ENCODE data around the gene SLC30A4.
"Not testable (repeated sequence)": the region's sequence is repeated elsewhere in the genome, so short reads cannot be mapped to it uniquely, and the experiment has no call there.

SLC30A4 gene, protein sequence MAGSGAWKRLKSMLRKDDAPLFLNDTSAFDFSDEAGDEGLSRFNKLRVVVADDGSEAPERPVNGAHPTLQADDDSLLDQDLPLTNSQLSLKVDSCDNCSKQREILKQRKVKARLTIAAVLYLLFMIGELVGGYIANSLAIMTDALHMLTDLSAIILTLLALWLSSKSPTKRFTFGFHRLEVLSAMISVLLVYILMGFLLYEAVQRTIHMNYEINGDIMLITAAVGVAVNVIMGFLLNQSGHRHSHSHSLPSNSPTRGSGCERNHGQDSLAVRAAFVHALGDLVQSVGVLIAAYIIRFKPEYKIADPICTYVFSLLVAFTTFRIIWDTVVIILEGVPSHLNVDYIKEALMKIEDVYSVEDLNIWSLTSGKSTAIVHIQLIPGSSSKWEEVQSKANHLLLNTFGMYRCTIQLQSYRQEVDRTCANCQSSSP

DNA sequence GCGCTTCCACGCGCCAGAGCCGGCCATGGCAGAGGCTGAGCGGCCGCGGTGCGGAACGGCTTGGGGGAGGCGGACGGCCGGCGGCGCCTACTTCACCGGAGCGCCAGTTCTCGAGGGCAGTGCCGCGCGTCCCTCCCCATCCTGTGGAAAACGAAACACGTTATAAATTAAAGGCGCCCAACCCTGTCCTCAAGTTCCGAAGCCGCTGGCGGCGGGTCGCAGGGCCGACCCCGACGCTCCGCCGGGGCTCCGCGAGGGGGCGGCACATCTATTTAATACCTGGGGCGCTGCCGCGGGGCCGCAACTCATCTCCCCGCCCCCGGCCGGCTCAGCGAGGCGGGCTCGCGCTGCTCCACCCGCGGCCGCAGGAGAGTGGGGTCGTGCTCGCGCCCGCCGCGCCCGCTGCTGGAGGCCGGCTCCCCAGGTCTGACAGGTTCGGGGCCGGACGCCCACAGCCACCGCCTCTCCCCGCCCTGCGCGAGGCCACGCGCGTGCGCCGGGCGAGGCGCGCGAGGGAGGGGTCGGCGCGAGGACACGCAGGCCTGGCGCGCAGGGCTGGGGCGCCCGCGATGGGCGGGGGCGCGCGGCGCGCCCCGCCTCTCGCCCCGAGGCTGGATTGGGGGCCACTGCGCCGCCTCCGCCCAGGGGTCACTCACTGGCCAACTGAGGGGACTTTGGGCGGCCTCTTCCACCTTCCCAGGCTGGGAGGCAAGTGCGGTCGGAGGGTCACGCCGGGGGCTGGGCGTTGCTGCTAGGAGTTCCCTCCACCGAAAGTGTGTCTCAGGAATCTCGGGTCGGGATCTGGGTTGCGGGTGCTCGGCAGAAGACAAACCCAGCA lies at the start of gene SLC30A4:
TSS of gene SLC30A4 (minus strand) at position 428 of the 838 bp plus-strand sequence. CDS start at position 27, 401 bp downstream.
- no peak for DNase-seq

- DNase-seq: no peak
Measured at GRCh38 chr15:45555934-45556608, 33.5 kb upstream of the SLC30A4 start.

DNA sequence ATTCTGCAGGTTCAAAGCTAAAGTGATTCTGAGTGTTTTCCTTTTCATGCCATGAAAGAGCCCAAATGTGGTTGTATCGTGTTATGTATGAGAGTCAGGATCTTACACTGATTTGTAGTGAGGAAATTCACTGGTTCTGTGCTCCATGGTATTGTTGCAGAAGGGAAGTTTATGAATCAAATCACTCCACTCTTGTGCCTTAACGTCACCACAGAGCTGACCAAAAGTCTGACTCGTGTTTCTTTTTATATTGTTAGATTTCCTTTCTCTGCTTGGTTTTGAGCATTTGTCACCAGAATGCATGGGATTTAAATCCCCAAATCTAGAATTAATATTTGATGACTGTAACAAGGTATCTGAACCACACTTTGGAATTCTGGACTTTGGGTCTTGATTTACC lies 29.1 kb upstream of the SLC30A4 start:
- no peak for DNase-seq

GRCh38 chr15:45550436-45550835 lies 27.9 kb upstream of the SLC30A4 start:
- no peak for DNase-seq

DNA sequence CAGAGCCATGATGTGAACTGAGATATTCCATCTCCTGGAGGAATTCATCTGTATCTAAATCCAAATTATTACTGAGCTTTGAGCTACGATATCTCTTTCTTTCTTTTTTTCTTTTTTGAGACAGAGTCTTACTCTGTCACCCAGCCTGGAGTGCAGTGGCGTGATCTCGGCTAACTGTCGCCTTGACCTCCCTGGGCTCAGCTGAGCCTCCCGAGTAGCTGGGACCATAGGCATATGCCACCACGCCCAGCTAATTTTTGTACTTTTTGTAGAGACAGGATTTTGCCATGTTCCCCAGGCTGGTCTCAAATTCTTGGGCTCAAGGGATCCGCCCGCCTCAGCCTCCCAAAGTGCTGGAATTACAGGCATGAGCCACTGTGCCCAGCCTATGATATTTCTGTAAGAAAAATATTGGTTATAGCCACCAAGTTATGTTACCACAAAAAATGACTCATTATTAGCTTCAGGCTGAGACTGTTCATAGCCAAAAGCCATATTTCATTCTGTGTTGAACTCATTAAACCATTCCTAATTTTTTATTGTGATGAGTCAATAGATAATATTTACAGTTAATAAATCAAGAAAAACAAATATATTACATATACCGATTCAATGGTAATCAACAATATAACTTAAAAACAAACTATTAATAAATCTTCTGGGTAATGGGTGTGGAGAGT lies 27.1 kb upstream of the SLC30A4 start:
- no peak for DNase-seq

- no peak for DNase-seq
Measured at GRCh38 chr15:45548753-45549520, 26.4 kb upstream of the SLC30A4 start.

- no peak for DNase-seq
Measured at GRCh38 chr15:45546789-45547188, 24.2 kb upstream of the SLC30A4 start.

DNA sequence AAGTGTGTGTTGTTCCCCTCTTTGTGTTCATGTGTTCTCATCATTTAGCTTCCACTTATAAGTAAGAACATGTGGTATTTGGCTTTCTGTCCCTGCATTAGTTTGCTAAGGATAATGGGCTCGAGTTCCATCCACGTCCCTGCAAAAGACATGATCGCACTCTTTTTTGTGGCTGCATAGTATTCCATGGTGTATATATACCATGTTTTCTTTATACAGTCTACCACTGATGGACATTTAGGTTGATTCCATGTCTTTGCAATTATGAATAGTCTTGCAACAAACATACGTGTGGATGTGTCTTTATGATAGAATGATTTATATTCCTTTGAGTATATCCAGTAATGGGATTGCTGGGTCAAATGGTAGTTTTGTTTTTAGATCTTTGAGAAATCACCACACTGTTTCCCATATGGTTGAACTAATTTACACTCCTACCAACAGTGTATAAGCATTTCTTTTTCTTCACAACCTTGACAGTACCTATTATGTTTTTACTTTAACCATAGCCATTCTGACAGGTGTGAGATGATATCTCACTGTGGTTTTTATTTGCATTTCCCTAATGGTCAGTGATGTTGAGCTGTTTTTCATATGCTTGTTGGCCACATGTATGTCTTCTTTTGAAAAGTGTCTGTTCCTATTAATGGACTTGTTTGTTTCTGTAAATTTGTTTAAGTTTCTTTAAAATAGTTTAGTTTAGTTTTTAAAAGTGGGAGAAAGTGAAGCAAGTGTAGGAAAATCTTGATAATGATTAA lies 21.9 kb upstream of the SLC30A4 start:
- DNase-seq: no peak

DNA sequence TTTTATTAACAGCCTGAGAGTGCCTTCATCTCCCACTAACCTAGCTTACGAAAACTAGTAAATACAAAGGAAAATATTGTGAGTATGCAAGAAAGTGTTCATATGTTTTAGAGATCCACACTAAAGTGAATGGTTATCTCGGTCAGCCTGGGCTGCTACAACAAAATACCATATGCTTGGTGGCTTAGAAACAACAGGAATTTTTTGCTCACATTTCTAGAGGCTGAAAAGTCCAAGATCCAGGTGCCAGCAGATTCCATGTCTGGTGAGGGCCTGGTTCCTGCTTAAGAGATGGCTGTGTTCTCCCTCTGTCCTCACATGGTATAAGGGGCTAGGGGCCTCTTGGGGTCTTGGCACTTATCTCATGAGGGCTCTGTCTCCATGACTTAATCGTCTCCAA lies 20.5 kb upstream of the SLC30A4 start:
- no peak for DNase-seq

- no peak for DNase-seq
Measured at GRCh38 chr15:45540531-45540930, 18.0 kb upstream of the SLC30A4 start.

DNA sequence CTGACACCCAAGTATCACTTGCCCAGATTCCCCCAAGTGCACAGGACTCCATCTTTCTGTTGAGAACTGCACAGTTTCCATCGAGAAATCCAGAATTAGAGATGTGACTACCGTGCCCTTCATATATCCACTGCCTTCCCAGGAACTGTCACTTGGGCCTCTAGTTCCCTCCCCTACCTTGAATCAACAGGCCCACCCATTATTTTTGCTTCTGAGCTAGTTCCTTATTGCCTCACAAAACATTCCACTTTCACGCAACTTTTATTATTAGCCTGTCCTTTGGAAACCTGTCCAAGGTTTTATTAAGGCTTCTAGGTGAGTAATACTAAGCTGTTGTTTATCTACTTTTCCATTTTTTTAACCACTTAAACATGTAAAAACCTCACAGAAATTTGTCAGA lies 17.1 kb upstream of the SLC30A4 start:
- DNase-seq: no peak

- no peak for DNase-seq
Measured at GRCh38 chr15:45536934-45537333, 14.4 kb upstream of the SLC30A4 start.

DNA sequence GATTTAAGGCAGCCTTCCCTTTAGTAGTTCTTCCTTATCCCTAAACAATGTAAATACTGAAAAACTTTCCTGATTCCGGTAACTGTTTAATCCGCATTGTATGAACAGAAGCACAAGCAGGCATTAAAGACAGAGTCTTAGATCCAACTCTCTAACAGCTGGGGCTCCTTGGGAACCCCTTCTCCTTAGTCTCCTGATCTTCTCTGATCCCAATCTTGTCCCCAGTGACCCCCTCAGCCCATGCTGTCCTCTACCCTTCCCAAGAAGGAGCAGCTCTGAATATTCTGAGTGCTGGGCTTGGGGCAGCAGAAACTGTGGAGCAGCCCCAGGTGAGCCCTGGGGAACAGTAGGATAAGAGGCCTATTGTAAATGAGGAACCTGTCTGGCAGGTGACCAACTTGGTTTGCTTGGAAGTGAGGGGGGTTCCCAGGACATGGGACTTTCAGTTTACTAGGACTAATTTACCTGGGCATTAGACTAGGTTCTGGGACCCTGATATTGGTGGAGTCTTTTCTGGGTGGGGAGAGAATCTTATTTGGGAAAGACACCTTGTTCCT lies 13.0 kb upstream of the SLC30A4 start:
- no peak for DNase-seq

- DNase-seq: no peak
Measured at GRCh38 chr15:45534821-45535220, 12.3 kb upstream of the SLC30A4 start.

DNA sequence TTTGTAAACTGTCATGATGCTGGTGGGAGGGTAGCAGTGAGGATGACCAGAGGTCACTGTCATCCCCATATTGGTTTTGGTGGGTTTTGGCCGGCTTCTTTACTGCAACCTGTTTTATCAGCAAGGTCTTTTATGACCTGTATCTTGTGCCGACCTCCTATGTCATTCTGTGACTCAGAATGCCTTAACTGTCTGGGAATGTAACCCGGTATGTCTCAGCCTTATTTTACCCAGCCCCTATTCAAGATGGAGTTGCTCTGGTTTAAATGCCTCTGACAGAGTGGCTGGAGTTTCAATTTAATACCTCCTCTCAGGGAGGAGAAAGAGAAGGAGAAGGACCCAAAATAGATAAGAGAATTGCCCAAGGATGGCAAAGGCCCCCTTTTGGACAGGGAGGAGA lies 10.3 kb upstream of the SLC30A4 start:
- DNase-seq: not testable (repeated sequence)

- DNase-seq: no peak
Measured at GRCh38 chr15:45529613-45530012, 7.1 kb upstream of the SLC30A4 start.

GRCh38 chr15:45527086-45527485 lies 4.5 kb upstream of the SLC30A4 start:
- DNase-seq: no peak

DNA sequence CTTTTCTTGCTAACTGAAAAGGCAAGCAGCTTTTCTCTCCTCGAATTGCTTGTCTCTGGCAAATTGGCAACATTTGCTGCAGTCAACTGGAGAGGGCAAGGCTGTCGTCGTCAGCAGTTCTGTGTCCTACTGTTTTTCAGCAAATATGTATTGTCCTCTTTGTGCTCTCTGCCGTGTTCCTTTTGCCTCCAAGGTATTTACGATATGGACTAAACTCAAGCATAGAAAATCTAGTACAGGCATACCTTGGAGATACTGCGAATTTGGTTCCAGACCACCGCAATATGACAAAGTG lies 558 bp upstream of the SLC30A4 start:
- no peak for DNase-seq

DNA sequence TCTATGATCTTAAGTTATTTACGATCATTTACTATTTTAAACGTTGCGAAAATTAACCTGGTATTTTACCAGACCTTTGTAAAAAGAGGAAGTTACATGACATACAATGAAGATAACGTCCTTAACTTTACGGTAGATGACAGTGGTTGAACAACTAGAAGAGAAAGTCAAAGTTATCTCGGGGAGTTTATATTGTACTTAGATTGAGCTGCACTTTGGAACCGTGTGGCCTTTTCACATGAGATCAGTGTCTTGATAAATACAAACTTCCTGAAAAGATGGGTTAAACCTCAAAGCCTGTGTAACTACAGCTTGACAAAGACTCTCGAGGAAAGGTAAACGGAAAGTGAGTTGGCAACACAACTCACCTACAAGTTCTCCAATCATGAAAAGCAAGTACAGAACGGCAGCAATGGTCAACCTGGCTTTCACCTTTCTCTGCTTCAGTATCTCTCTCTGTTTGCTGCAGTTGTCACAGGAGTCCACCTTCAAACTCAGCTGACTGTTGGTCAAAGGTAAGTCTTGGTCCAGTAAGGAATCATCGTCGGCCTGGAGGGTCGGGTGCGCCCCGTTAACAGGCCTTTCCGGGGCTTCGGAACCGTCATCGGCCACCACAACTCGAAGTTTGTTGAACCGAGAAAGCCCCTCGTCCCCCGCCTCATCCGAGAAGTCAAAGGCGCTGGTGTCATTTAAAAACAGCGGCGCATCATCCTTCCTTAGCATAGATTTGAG lies 793 bp downstream of the SLC30A4 start:
- no peak for DNase-seq

DNA sequence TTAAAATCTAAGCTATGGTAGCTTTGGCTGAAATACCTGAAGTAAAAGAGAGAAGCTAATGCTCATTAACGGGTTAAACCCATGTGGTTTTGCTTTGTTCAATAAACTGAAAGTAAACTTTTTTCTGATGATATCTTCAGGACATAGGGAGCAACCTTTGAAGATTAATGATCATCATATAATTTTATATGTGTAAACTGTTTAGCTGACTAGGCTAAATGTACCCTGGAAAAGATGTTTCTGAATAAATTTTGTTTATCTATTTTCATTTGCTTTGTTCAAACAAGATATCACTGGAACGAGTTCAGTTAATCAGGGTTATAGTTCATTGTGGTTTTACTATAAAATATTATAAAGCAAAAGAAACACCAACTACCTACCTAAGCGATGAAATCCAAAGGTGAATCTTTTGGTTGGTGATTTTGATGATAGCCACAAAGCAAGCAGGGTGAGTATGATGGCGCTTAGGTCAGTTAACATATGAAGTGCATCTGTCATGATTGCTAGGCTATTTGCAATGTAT lies 11.7 kb downstream of the SLC30A4 start:
- no peak for DNase-seq

Measured in GF-D8 (cell line).